GM12878 (cell line): ENCODE data around the gene SPATA9. TPM values are rescaled to one million over a fixed set of nuclear protein-coding genes. Genes with fewer than 3 reads are reported as not detected.

Experiments
- ATAC-seq: fragments of 200-7000 bp; cut with Tn5 transposase; 3 replicates; pipeline ENCODE4 v1.9.1; 2020; ENCODE audit warnings: mild to moderate bottlenecking, moderate library complexity
- BruUV-seq: library from RNA; stranded (reverse); fragments of 400-500 nt; replicated peaks from 2 replicates; lab custom pipeline; 2021; lab: Mats Ljungman, UMichigan
- CTCF ChIA-PET: fragments of 300-600 bp; sonication (Branson Sonifier 250); formaldehyde crosslinking; extraction: SDS; loops from one replicate; lab custom pipeline; 2021; ENCODE audit warnings: inconsistent platforms; lab: Yijun Ruan, JAX
- POLR2A ChIA-PET: fragments of 350-600 bp; formaldehyde crosslinking; extraction: SDS; loops from one replicate; lab custom pipeline; 2021; ENCODE audit warnings: inconsistent platforms; lab: Charles Lee
- RAD21 ChIA-PET: fragments of 300-600 bp; sonication (Branson Sonifier 250); formaldehyde crosslinking; loops from one replicate; lab custom pipeline; 2023; ENCODE audit warnings: antibody characterized with exemption; ENCODE audit not compliant: unreplicated experiment; lab: Charles Lee
- SMC1A ChIA-PET: fragments of 300-600 bp; sonication (Branson Sonifier 250); formaldehyde crosslinking; loops from one replicate; lab custom pipeline; 2023; ENCODE audit not compliant: unreplicated experiment, uncharacterized antibody; lab: Charles Lee
- DNase-seq: peaks from one replicate; pipeline ENCODE4 v3.0.0-alpha.2; 2011; ENCODE audit warnings: low read depth, low spot score
- FAIRE-seq: peaks from 3 replicates; lab custom pipeline; 2011; peaks lifted over from hg19 to GRCh38; lab: Jason Lieb, UNC
- H2AFZ ChIP-seq: 2 replicates; pipeline ENCODE4 v1.6.0; 2011; ENCODE audit warnings: low read depth, low read length, control low read depth; ENCODE audit not compliant: control insufficient read depth
- H3K27ac ChIP-seq: 2 replicates; pipeline ENCODE4 v1.5.1; 2011; ENCODE audit warnings: control low read depth; ENCODE audit not compliant: control insufficient read depth, insufficient read depth
- H3K27me3 ChIP-seq, 2 experiments: replicated peaks in 1 of 2; 2 replicates each; pipeline versions ENCODE4 v1.6.0 to v1.6.1; 2011; ENCODE audit warnings: low read length in 1 of 2; ENCODE audit not compliant: control insufficient read depth in 2 of 2, insufficient read depth in 2 of 2
- H3K36me3 ChIP-seq, 2 experiments: 2 replicates each; pipeline ENCODE4 v1.5.1; 2011; ENCODE audit warnings: low read length in 1 of 2; ENCODE audit not compliant: control insufficient read depth in 2 of 2, insufficient read depth in 2 of 2
- H3K4me1 ChIP-seq: 2 replicates; pipeline ENCODE4 v1.6.1; 2011; ENCODE audit warnings: mild to moderate bottlenecking, low read length, moderate library complexity, mixed read lengths; ENCODE audit not compliant: control insufficient read depth, insufficient read depth
- H3K4me2 ChIP-seq: 2 replicates; pipeline ENCODE4 v1.6.0; 2011; ENCODE audit warnings: control low read depth; ENCODE audit not compliant: control insufficient read depth, insufficient read depth
- H3K4me3 ChIP-seq: fragments of 200-600 bp; sonication (generic); 2 replicates; pipeline ENCODE4 v1.5.1; 2016
- H3K79me2 ChIP-seq: 2 replicates; pipeline ENCODE4 v1.6.0; 2011; ENCODE audit warnings: low read length; ENCODE audit not compliant: control insufficient read depth, insufficient read depth
- H3K9ac ChIP-seq: 2 replicates; pipeline ENCODE4 v1.8.0; 2011; ENCODE audit warnings: low read length, control low read depth, mixed read lengths; ENCODE audit not compliant: control insufficient read depth, insufficient read depth
- H3K9me3 ChIP-seq: replicated peaks from 3 replicates; pipeline ENCODE4 v1.5.1; 2011; ENCODE audit warnings: mild to moderate bottlenecking, low read length; ENCODE audit not compliant: control insufficient read depth, insufficient read depth
- H4K20me1 ChIP-seq: 2 replicates; pipeline ENCODE4 v1.6.0; 2011; ENCODE audit not compliant: control insufficient read depth, insufficient read depth
- IRF3 ChIP-seq: fragments of 450-650 bp; IDR thresholded peaks from 2 replicates; pipeline ENCODE4 v1.6.1; 2014; ENCODE audit warnings: mild to moderate bottlenecking
- MLLT1 ChIP-seq: fragments of 450-650 bp; IDR thresholded peaks from 2 replicates; pipeline ENCODE4 v1.6.1; 2016; ENCODE audit warnings: mild to moderate bottlenecking
- TAF1 ChIP-seq: IDR thresholded peaks from 2 replicates; pipeline ENCODE4 v1.6.1; 2011; ENCODE audit warnings: mild to moderate bottlenecking, low read depth, low read length, borderline replicate concordance
- TCF12 ChIP-seq: IDR thresholded peaks from 2 replicates; pipeline ENCODE4 v1.6.1; 2011; ENCODE audit warnings: low read depth, mild to moderate bottlenecking, low read length
- WGBS: methylation state at CpG from one replicate; pipeline ENCODE4 v1.1.6; 2016; ENCODE audit warnings: low lambda C conversion rate; ENCODE audit not compliant: insufficient replicate concordance, insufficient coverage; ENCODE audit errors: missing lambda C conversion rate; 5-methylcytosine and 5-hydroxymethylcytosine counted together
- in situ Hi-C: fragments of 300-500 bp; cut with MboI; formaldehyde crosslinking; loops from 9 replicates; pipeline ENCODE4 v1.14.3; 2018; ENCODE audit warnings: mixed read lengths
- intact Hi-C: fragments of 100-400 bp; cut with micrococcal nuclease; formaldehyde crosslinking; loops from one replicate; pipeline ENCODE4 v1.14.2; 2022; ENCODE audit not compliant: unreplicated experiment
- polyA plus RNA-seq, 11 experiments: library from polyadenylated mRNA; depleted of rRNA in 4 of 11; unstranded in 6 of 11; stranded (reverse) in 5 of 11; fragments of >200 nt; fragmentation: Nextera tagmentation in 4 of 11; fragmentation: Illumina TruSeq in 1 of 11; extraction: Ambion mirVana in 4 of 11; extraction: Trizol in 1 of 11; gene quantifications; 1 replicate in 1 of 11; 2 replicates in 10 of 11; pipeline versions ENCODE4 v1.2.1 to v1.2.3, GENCODE V29; 2011 to 2016; ENCODE audit warnings: inconsistent platforms in 2 of 11, missing spikeins in 2 of 11, low read depth in 1 of 11
- total RNA-seq, 4 experiments: library from RNA; depleted of rRNA in 3 of 4; stranded (reverse); fragments of >200 nt in 3 of 4; fragmentation: Illumina TruSeq in 1 of 4; extraction: Trizol in 1 of 4; gene quantifications; 2 replicates each; pipeline versions ENCODE4 v1.2.1 to v1.2.3, GENCODE V29; 2013 to 2021

SPATA9 gene
- total and polyA plus RNA-seq, 10 of the 15 experiments (the other 5 are each of a cell fraction or from before 2014, with no cell fraction given) = 0.11 to 0.49 (median 0.16) TPM; not detected in 1

GRCh38 chr5:95638632-95639031, 44.2 kb downstream of the SPATA9 start:
- in situ Hi-C loops = no loop called here
- no peak for DNase-seq
- Histone ChIP-seq H3K27me3 (no peaks in the 10 kb centered on the region), H3K36me3 (no peaks in the 10 kb centered on the region)
- ATAC-seq = peak; percentile 23; the same call in 1 of the 3 replicates
- TF ChIP-seq TCF12 = no peak
- no peak for TF ChIP-seq IRF3
- TF ChIP-seq TAF1 = peak; percentile 36; the same call in 1 of the 2 replicates
- peak; percentile 58 for TF ChIP-seq MLLT1
- TF ChIP-seq, all 136 proteins: peak for 2
- WGBS = 35% methylated on average over 3 of the region's 3 CpGs
- intact Hi-C loops = no loop called here
- ChIA-PET POLR2A (no interaction called here), CTCF (interaction anchor here (1.0 kb wide), 1 partner anchor 210 kb away, joined by 3 read pairs; no protein-coding TSS in a partner anchor), SMC1A (interaction anchor here (1.5 kb wide), 1 partner anchor 28 kb away, joined by 4 read pairs; no protein-coding TSS in a partner anchor), RAD21 (no interaction called here)
- BruUV-seq = no TSS peak
- Histone ChIP-seq H4K20me1 (no peaks in the 10 kb centered on the region), H2AFZ (peak overlapping the region; percentile 70), H3K9ac (no peak overlapping the region), H3K4me2 (peak overlapping the region; percentile 36), H3K4me3 (peak overlapping the region; percentile 7; the same call in 1 of the 2 replicates), H3K4me1 (no peaks in the 10 kb centered on the region), H3K27ac (no peak overlapping the region), H3K9me3 (no peaks in the 10 kb centered on the region), H3K79me2 (no peaks in the 10 kb centered on the region)
- no peak for FAIRE-seq
